ENCODE measurements around the gene ABCA3. TPM values are rescaled to one million over a fixed set of nuclear protein-coding genes. Genes with fewer than 3 reads are reported as not detected.
"Not testable (repeated sequence)": the region's sequence is repeated elsewhere in the genome, so short reads cannot be mapped to it uniquely, and the experiment has no call there.

The ABCA3 gene
- total RNA-seq, 4 donors from 2014 or later: 14.9 to 22.2 (median 15.8) TPM

- peak; percentile 92 to 93 for DNase-seq (ENCODE audit: low spot score in 2 of 2)
- no peaks in the 10 kb centered on the region for H3K27me3 ChIP-seq
- WGBS, 2 donors: 0 to 1% methylated on average over 22 to 46 of the region's 88 CpGs
- peak within 1 kb of the TSS; percentile 67 to 94 (median 76) for H3K4me3 ChIP-seq
- H3K36me3 ChIP-seq: peaks cover 0 to 15% (median 0%) of the 10 kb centered on the region in 3 donors
- no peaks in the 10 kb centered on the region for H3K9me3 ChIP-seq
- peak within 1 kb of the TSS; percentile 89 to 97 (median 96) for H3K27ac ChIP-seq
- peak; percentile 98 to 99 for TF ChIP-seq POLR2A (IDR thresholded peaks at IDR 0.05)
- peak in 2 of 5 experiments; percentile 43 to 80 for TF ChIP-seq CTCF (IDR thresholded peaks at IDR 0.05)
- peak; percentile 91 to 100 for TF ChIP-seq EP300 (IDR thresholded peaks at IDR 0.05)
- peaks cover 0 to 59% (median 17%) of the 10 kb centered on the region in 4 donors for H3K4me1 ChIP-seq
These were observed 72.4 kb downstream of the ABCA3 start, which contains the start of gene RNPS1 for GRCh38 chr16:2267913-2268666. RNPS1 (minus strand) TSS chr16:2268126; CDS start chr16:2264643, 3,483 bp downstream.

DNA sequence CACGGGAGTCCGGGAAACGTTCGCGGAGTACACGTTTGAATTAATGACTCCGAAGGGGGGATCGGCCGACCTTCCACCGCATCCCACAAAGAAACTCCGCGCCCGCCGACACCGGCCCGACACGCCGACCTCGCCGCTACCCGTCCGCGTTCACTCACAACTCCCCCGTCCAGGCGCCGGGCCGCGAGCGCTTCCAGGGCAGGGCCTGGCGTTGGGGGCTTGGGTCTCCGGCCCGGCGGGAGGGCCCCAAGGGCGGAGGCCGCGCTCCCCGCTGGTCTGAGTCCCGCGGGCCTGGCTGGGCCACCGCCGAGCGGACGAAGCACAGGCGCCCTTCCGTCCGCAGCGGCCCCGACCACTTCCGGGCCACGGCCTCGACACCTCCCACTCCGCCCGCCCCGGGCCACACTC is 73.0 kb downstream of the ABCA3 start:
- peaks cover 0 to 59% (median 17%) of the 10 kb centered on the region in 4 donors for H3K4me1 ChIP-seq
- 0 to 1% methylated on average over 23 to 31 of the region's 54 CpGs for WGBS, 2 donors
- not testable (repeated sequence) for H3K27me3 ChIP-seq; DNase-seq (ENCODE audit: low spot score in 2 of 2); H3K9me3 ChIP-seq
- H3K36me3 ChIP-seq: peaks cover 0 to 20% (median 2%) of the 10 kb centered on the region in 3 donors
- H3K27ac ChIP-seq: peak overlapping the region; percentile 89 to 97 (median 96)
- H3K4me3 ChIP-seq: peak overlapping the region; percentile 67 to 94 (median 76)

GRCh38 chr16:2266887-2267286 is 73.6 kb downstream of the ABCA3 start:
- not testable (repeated sequence) for H3K9me3 ChIP-seq; DNase-seq (ENCODE audit: low spot score in 2 of 2); H3K27me3 ChIP-seq
- peak overlapping the region; percentile 67 to 94 (median 76) for H3K4me3 ChIP-seq
- peak overlapping the region in 1 of 4 donors; percentile 95 for H3K27ac ChIP-seq
- WGBS, 2 donors: 4 to 9% methylated on average over 9 to 11 of the region's 12 CpGs
- peaks cover 0 to 27% (median 4%) of the 10 kb centered on the region in 3 donors for H3K36me3 ChIP-seq
- H3K4me1 ChIP-seq: peaks cover 0 to 57% (median 17%) of the 10 kb centered on the region in 4 donors

GRCh38 chr16:2263026-2263425 is 77.5 kb downstream of the ABCA3 start:
- H3K27me3 ChIP-seq; DNase-seq (ENCODE audit: low spot score in 2 of 2); H3K27ac ChIP-seq; H3K9me3 ChIP-seq; H3K4me3 ChIP-seq: not testable (repeated sequence)
- 81 to 86% methylated on average over 13 to 14 of the region's 14 CpGs for WGBS, 2 donors
- peaks cover 0 to 63% (median 11%) of the 10 kb centered on the region in 3 donors for H3K36me3 ChIP-seq
- peaks cover 0 to 28% (median 7%) of the 10 kb centered on the region in 4 donors for H3K4me1 ChIP-seq

DNA sequence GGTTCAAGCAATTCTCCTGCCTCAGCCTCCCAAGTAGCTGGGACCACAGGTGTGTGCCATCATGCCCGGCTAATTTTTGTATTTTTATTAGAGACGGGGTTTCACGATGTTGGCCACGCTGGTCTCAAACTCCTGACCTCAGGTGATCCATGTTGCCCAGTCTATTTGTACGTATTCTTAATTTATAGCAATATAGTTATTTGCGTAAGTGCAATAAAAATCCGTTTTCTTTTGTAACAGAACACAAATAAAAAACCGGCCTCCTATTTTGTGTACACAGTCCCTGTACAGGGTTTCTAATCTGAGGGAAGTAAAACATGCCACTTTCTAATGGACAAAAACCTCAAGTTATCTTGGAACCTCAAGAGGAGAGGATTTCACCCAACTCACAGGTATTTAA is 80.3 kb downstream of the ABCA3 start:
- no peak overlapping the region for H3K27ac ChIP-seq
- no peaks in the 10 kb centered on the region for H3K9me3 ChIP-seq
- peaks cover 0 to 91% (median 15%) of the 10 kb centered on the region in 3 donors for H3K36me3 ChIP-seq
- peaks cover 0 to 11% (median 0%) of the 10 kb centered on the region in 4 donors for H3K4me1 ChIP-seq
- TF ChIP-seq POLR2A (IDR thresholded peaks at IDR 0.05) (no peak), CTCF (IDR thresholded peaks at IDR 0.05) (no peak), EP300 (IDR thresholded peaks at IDR 0.05) (no peak)
- H3K4me3 ChIP-seq: no peak overlapping the region
- DNase-seq (ENCODE audit: low spot score in 2 of 2): no peak
- H3K27me3 ChIP-seq: no peaks in the 10 kb centered on the region
- WGBS, 2 donors: 95 to 98% methylated on average over 8 of the region's 8 CpGs

DNA sequence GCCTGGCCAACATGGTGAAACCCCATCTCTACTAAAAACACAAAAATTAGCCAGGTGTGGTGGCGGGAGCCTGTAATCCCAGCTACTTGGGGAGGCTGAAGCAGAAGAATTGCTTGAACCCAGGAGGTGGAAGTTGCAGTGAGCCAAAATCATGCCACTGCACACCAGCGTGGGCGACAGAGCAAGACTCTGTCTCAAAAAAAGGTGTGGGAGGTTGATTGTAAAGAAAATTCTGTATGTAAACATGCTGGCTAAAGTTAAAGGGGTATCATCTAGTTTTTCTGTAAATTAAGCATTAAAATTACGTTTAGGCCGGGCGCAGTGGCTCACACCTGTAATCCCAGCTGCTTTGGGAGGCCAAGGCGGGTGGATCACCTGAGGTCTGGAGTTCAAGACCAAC is 82.0 kb downstream of the ABCA3 start:
- not testable (repeated sequence) for H3K4me1 ChIP-seq; DNase-seq (ENCODE audit: low spot score in 2 of 2); H3K27ac ChIP-seq; H3K9me3 ChIP-seq; H3K4me3 ChIP-seq; H3K27me3 ChIP-seq
- H3K36me3 ChIP-seq: peaks cover 0 to 98% (median 19%) of the 10 kb centered on the region in 3 donors
- WGBS, 2 donors: 90 to 93% methylated on average over 7 of the region's 7 CpGs

DNA sequence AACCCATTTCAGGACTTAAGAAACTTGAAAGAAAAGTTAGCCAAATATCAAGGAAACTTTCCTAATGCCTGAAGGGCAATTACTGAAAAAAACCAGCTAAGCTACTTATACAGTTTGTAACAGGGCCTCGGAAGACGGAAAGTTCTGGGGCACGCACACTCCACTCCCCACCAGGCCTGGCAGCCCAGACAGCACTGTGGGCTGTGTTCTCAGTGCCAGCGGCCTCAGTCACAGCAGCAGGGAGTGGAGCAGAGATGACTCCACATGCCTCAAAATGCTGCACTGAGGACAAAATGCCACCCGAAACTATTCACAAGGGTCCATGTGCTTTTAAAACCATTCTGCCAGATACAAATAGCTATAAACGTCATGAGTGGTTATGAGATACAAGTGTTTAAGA is 82.8 kb downstream of the ABCA3 start:
- Histone ChIP-seq H3K27ac (no peak overlapping the region), H3K4me3 (no peak overlapping the region), H3K9me3 (no peaks in the 10 kb centered on the region), H3K4me1 (no peaks in the 10 kb centered on the region), H3K27me3 (no peaks in the 10 kb centered on the region), H3K36me3 (peaks cover 0 to 98% (median 19%) of the 10 kb centered on the region in 3 donors)
- no peak for TF ChIP-seq CTCF (IDR thresholded peaks at IDR 0.05)
- no peak for TF ChIP-seq POLR2A (IDR thresholded peaks at IDR 0.05)
- TF ChIP-seq EP300 (IDR thresholded peaks at IDR 0.05): no peak
- WGBS, 2 donors: 90 to 93% methylated on average over 6 of the region's 6 CpGs
- no peak for DNase-seq (ENCODE audit: low spot score in 2 of 2)

All from tibial nerve (tissue), 4 donors.